WTC11 (cell line): ENCODE results near the gene LTN1.
"Not testable (repeated sequence)": the region's sequence is repeated elsewhere in the genome, so short reads cannot be mapped to it uniquely, and the experiment has no call there.

ENCODE experiments used
- ATF1 ChIP-seq: sonication (generic); formaldehyde crosslinking; IDR thresholded peaks from 2 replicates; pipeline ENCODE4 v1.8.1; 2023; ENCODE audit warnings: mild to moderate bottlenecking, moderate library complexity, missing genetic modification reagents
- CBFB ChIP-seq: sonication (generic); formaldehyde crosslinking; IDR thresholded peaks from 2 replicates; pipeline ENCODE4 v1.8.1; 2022; ENCODE audit warnings: mild to moderate bottlenecking, low read depth, missing genetic modification reagents
- NFE2L1 ChIP-seq: sonication (generic); formaldehyde crosslinking; IDR thresholded peaks from 2 replicates; pipeline ENCODE4 v1.8.1; 2023; ENCODE audit warnings: missing genetic modification reagents
- TCF7 ChIP-seq: sonication (generic); formaldehyde crosslinking; IDR thresholded peaks from 2 replicates; pipeline ENCODE4 v1.8.0; 2022; ENCODE audit warnings: mild to moderate bottlenecking, low read depth, missing genetic modification reagents, moderate library complexity
- ZNF423 ChIP-seq: fragments of 250-450 bp; sonication (Bioruptor Pico); IDR thresholded peaks from 2 replicates; pipeline ENCODE4 v2.1.2; 2022; ENCODE audit warnings: mild to moderate bottlenecking, moderate library complexity
- TF ChIP-seq, protein P1 (sequence below): fragments of 200-600 bp; IDR thresholded peaks from 2 replicates; pipeline ENCODE4 v1.8.0; 2022; ENCODE audit warnings: antibody characterized with exemption
- TF ChIP-seq, protein P2 (sequence below): sonication (generic); formaldehyde crosslinking; IDR thresholded peaks from 2 replicates; pipeline ENCODE4 v1.8.1; 2022; ENCODE audit warnings: low read depth, mild to moderate bottlenecking, moderate library complexity, missing genetic modification reagents, borderline replicate concordance
- TF ChIP-seq, protein P3 (sequence below): sonication (generic); formaldehyde crosslinking; IDR thresholded peaks from 2 replicates; pipeline ENCODE4 v1.8.1; 2023; ENCODE audit warnings: mild to moderate bottlenecking, missing genetic modification reagents, moderate library complexity

DNA sequence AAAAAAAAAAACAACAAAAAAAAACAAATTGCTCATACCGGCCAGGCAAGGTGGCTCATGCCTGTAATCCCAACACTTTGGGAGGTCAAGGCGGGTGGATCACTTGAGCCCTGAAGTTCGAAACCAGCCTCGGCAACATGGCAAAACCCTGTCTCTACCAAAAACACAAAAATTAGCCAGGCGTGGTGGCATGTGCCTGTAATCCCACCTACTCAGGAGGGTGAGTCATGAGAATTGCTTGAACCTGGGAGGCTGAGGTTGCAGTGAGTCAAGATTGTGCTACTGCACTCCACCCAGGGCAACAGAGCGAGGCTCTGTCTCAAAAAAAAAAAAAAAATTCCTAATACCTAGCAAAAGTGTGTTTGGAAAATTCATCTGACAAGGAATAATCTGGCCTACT, 4.5 kb downstream of the LTN1 start:
- TF ChIP-seq ATF1 (CRISPR knock-in tag); ZNF423 (CRISPR knock-in tag); NFE2L1 (CRISPR knock-in tag); TCF7; CBFB (CRISPR knock-in tag): not testable (repeated sequence)
- TF ChIP-seq, protein P1, sequence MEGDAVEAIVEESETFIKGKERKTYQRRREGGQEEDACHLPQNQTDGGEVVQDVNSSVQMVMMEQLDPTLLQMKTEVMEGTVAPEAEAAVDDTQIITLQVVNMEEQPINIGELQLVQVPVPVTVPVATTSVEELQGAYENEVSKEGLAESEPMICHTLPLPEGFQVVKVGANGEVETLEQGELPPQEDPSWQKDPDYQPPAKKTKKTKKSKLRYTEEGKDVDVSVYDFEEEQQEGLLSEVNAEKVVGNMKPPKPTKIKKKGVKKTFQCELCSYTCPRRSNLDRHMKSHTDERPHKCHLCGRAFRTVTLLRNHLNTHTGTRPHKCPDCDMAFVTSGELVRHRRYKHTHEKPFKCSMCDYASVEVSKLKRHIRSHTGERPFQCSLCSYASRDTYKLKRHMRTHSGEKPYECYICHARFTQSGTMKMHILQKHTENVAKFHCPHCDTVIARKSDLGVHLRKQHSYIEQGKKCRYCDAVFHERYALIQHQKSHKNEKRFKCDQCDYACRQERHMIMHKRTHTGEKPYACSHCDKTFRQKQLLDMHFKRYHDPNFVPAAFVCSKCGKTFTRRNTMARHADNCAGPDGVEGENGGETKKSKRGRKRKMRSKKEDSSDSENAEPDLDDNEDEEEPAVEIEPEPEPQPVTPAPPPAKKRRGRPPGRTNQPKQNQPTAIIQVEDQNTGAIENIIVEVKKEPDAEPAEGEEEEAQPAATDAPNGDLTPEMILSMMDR, result not testable (repeated sequence)
- TF ChIP-seq, protein P2, sequence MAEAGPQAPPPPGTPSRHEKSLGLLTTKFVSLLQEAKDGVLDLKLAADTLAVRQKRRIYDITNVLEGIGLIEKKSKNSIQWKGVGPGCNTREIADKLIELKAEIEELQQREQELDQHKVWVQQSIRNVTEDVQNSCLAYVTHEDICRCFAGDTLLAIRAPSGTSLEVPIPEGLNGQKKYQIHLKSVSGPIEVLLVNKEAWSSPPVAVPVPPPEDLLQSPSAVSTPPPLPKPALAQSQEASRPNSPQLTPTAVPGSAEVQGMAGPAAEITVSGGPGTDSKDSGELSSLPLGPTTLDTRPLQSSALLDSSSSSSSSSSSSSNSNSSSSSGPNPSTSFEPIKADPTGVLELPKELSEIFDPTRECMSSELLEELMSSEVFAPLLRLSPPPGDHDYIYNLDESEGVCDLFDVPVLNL (CRISPR knock-in tag), result not testable (repeated sequence)
- TF ChIP-seq, protein P3, sequence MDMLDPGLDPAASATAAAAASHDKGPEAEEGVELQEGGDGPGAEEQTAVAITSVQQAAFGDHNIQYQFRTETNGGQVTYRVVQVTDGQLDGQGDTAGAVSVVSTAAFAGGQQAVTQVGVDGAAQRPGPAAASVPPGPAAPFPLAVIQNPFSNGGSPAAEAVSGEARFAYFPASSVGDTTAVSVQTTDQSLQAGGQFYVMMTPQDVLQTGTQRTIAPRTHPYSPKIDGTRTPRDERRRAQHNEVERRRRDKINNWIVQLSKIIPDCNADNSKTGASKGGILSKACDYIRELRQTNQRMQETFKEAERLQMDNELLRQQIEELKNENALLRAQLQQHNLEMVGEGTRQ (CRISPR knock-in tag), result not testable (repeated sequence)
